NCI-H1105 treated with DMSO at 0.1 percent for 48 hours (cell line): ENCODE data around the gene PNMA8C.

Experiments
- DNase-seq: peaks from one replicate; lab custom pipeline; 2025; lab: John Stamatoyannopoulos, UW

Gene PNMA8C

GRCh38 chr19:46428239-46429135 lies at the start of gene PNMA8C:
TSS of gene PNMA8C (minus strand) at chr19:46428936. CDS start at chr19:46428359, 577 bp downstream.
- peak; percentile 89 for DNase-seq

GRCh38 chr19:46475986-46476385 lies 47.2 kb upstream of the PNMA8C start:
- DNase-seq, result no peak

GRCh38 chr19:46474211-46474610 lies 45.5 kb upstream of the PNMA8C start:
- no peak for DNase-seq

- no peak for DNase-seq
Measured at GRCh38 chr19:46472592-46472991, 43.9 kb upstream of the PNMA8C start.

- DNase-seq, result no peak
Measured at GRCh38 chr19:46471811-46472543, 43.2 kb upstream of the PNMA8C start.

- DNase-seq, result peak; percentile 95
Measured at GRCh38 chr19:46471116-46471733, 42.5 kb upstream of the PNMA8C start, which contains the start of gene PNMA8A. TSS of gene PNMA8A (minus strand) at chr19:46471563. CDS start at chr19:46471035, 528 bp downstream.

- DNase-seq, result no peak
Measured at GRCh38 chr19:46470376-46470775, 41.6 kb upstream of the PNMA8C start.

- no peak for DNase-seq
Measured at GRCh38 chr19:46469541-46470185, 40.9 kb upstream of the PNMA8C start.

GRCh38 chr19:46466536-46467196 lies 37.9 kb upstream of the PNMA8C start:
- DNase-seq, result no peak

GRCh38 chr19:46463516-46463915 lies 34.8 kb upstream of the PNMA8C start:
- DNase-seq, result no peak

- no peak for DNase-seq
Measured at GRCh38 chr19:46461537-46461936, 32.8 kb upstream of the PNMA8C start.

- no peak for DNase-seq
Measured at GRCh38 chr19:46460981-46461380, 32.2 kb upstream of the PNMA8C start.

GRCh38 chr19:46460055-46460454 lies 31.3 kb upstream of the PNMA8C start:
- no peak for DNase-seq

GRCh38 chr19:46456930-46457329 lies 28.2 kb upstream of the PNMA8C start:
- DNase-seq, result no peak

GRCh38 chr19:46454244-46454643 lies 25.5 kb upstream of the PNMA8C start:
- no peak for DNase-seq

GRCh38 chr19:46453661-46454060 lies 24.9 kb upstream of the PNMA8C start:
- DNase-seq, result no peak

GRCh38 chr19:46452186-46452585 lies 23.4 kb upstream of the PNMA8C start:
- no peak for DNase-seq

- DNase-seq, result peak; percentile 45
Measured at GRCh38 chr19:46451352-46451751, 22.6 kb upstream of the PNMA8C start.

GRCh38 chr19:46450737-46451136 lies 22.0 kb upstream of the PNMA8C start:
- no peak for DNase-seq

GRCh38 chr19:46449228-46449627 lies 20.5 kb upstream of the PNMA8C start:
- no peak for DNase-seq

- DNase-seq, result no peak
Measured at GRCh38 chr19:46448601-46449000, 19.9 kb upstream of the PNMA8C start.
